Lower lobe of right lung (tissue), 2 donors: ENCODE results near the gene DENND10. TPM values are rescaled to one million over a fixed set of nuclear protein-coding genes. Genes with fewer than 3 reads are reported as not detected.

ENCODE experiments used
- ATAC-seq, 2 donors: fragments of 200-7000 bp; cut with Tn5 transposase; one replicate each; pipeline ENCODE4 v1.9.1; 2020 to 2022; ENCODE audit warnings: mild to moderate bottlenecking in 2 of 2, moderate library complexity in 2 of 2
- DNase-seq: peaks from one replicate; pipeline ENCODE4 v3.0.0-alpha.2; 2020
- H3K27ac ChIP-seq: fragments of 200-600 bp; one replicate; pipeline ENCODE4 v1.8.0; 2022
- H3K27me3 ChIP-seq: fragments of 200-600 bp; one replicate; pipeline ENCODE4 v1.8.0; 2022; ENCODE audit warnings: low read depth
- H3K36me3 ChIP-seq: fragments of 200-600 bp; one replicate; pipeline ENCODE4 v1.8.0; 2022; ENCODE audit warnings: mild to moderate bottlenecking
- H3K4me1 ChIP-seq: fragments of 200-600 bp; one replicate; pipeline ENCODE4 v1.8.0; 2022
- H3K4me3 ChIP-seq: fragments of 200-600 bp; one replicate; pipeline ENCODE4 v1.8.0; 2022; ENCODE audit warnings: mild to moderate bottlenecking
- H3K9me3 ChIP-seq: fragments of 200-600 bp; one replicate; pipeline ENCODE4 v1.8.0; 2022
- intact Hi-C: fragments of 100-400 bp; cut with DNase I; formaldehyde crosslinking; loops from one replicate; pipeline ENCODE4 v1.11.0; 2022
- total RNA-seq: library from RNA; stranded (reverse); fragmentation: NEBNext Ultra II Directional; extraction: Animal tissue kit (Norgen Biotek cat#: 25700); gene quantifications from one replicate; pipeline ENCODE4 v1.2.1, GENCODE V29; 2021
- TF ChIP-seq, protein P1 (sequence below): fragments of 200-600 bp; IDR thresholded peaks from one replicate; pipeline ENCODE4 v1.8.0; 2022; ENCODE audit warnings: antibody characterized with exemption, mild to moderate bottlenecking
- donor health status: DM: no; HTN: yes; CAD: no; lungs with severe emphysema.

DENND10 gene
- total RNA-seq, 1 donor from 2014 or later, result 33.8 TPM

DNA sequence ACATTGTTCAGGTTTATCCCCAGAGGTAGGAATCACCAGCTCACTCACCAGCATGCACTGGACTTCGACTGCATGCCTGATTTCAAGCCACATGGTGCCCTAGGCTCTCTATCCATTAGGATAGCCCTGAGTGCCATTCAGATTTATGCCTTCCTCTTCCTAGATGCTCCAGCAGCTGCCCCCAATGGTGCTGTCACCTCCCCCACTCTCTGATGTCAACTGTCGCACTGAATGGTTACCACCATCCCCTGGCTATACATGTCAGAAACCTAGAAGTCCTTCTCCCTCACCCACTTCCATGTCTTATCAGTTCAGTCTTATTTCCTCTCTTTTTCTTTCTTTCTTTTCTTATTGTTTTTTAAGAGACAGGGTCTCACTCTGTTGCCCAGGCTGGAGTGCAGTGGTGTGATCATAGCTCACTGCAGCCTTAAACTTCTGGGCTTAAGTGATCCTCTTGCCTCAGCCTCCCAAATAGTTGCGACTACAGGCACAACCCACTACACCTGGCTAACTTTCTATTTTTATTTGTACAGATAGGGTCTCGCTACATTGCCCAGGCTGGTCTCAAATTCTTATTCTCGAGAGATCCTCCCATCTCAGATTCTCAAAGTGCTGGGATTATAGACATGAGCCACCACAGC is 58.7 kb downstream of the DENND10 start:
- H3K36me3 ChIP-seq, result peaks cover 35% of the 10 kb centered on the region
- intact Hi-C loops, result no loop called here
- no peak overlapping the region for H3K27ac ChIP-seq
- TF ChIP-seq, protein P1, sequence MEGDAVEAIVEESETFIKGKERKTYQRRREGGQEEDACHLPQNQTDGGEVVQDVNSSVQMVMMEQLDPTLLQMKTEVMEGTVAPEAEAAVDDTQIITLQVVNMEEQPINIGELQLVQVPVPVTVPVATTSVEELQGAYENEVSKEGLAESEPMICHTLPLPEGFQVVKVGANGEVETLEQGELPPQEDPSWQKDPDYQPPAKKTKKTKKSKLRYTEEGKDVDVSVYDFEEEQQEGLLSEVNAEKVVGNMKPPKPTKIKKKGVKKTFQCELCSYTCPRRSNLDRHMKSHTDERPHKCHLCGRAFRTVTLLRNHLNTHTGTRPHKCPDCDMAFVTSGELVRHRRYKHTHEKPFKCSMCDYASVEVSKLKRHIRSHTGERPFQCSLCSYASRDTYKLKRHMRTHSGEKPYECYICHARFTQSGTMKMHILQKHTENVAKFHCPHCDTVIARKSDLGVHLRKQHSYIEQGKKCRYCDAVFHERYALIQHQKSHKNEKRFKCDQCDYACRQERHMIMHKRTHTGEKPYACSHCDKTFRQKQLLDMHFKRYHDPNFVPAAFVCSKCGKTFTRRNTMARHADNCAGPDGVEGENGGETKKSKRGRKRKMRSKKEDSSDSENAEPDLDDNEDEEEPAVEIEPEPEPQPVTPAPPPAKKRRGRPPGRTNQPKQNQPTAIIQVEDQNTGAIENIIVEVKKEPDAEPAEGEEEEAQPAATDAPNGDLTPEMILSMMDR, result no peak
- no peak overlapping the region for H3K4me3 ChIP-seq
- no peaks in the 10 kb centered on the region for H3K27me3 ChIP-seq
- H3K4me1 ChIP-seq, result peaks cover 23% of the 10 kb centered on the region
- DNase-seq (no peak), ATAC-seq (no peak)
- H3K9me3 ChIP-seq, result no peaks in the 10 kb centered on the region

DNA sequence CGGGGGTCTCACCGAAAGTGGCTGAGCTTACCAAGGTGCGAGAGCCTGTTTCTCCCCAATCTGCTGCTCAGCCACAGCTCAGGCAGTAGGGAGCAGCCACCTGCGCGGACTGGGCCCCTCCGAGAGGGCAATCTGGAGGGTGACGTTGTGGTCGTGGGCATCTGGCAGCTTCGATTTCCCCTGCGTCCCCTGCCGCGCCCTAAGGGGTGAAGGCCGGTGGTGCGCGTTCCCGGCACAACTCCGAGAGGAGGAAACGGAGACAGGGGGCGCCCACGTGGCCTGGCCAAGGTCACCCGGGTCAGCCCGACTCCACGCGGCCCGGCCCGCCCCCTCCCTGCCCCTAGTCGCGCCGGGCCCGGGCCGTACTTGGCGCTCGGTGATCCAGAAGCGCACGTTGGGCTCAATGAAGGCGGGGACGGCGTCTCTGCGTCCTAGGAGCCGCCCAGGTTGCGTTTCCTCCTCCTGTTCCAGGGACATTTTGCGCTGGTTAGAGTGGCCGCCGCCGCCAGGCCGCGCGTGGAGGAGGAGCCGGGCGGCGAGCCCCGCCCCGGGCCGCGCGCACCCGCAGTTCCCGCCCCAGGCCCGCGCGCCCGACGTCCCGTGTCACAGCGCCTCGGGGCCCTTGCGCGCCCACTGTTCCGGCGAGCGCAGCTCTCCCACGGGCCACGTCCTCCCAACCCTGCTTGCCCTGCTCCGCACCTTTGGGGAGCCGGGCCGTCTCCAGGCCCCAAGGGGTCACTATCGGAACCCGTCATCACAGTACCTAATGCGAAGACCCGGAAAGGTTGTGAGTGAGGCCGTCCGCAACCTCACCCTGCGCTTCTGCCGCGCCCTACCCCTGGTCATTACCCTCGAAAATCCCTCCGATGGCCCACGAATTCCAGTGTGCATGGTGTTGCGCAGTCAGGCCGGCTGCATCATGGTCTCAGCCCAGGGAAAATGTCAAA is 61.5 kb downstream of the DENND10 start, which contains the start of gene SFXN4:
SFXN4 (minus strand) TSS at position 544 of the 947 bp plus-strand sequence; CDS start at position 477, 67 bp downstream.
- intact Hi-C loops, result no loop called here
- Histone ChIP-seq H3K27ac (peak within 1 kb of the TSS; percentile 91), H3K27me3 (no peaks in the 10 kb centered on the region), H3K36me3 (peaks cover 36% of the 10 kb centered on the region), H3K4me3 (peak within 1 kb of the TSS; percentile 88), H3K9me3 (no peaks in the 10 kb centered on the region), H3K4me1 (peaks cover 23% of the 10 kb centered on the region)
- TF ChIP-seq, protein P1, result peak; percentile 24
- ATAC-seq, result peak; percentile 99
- peak; percentile 90 for DNase-seq

DNA sequence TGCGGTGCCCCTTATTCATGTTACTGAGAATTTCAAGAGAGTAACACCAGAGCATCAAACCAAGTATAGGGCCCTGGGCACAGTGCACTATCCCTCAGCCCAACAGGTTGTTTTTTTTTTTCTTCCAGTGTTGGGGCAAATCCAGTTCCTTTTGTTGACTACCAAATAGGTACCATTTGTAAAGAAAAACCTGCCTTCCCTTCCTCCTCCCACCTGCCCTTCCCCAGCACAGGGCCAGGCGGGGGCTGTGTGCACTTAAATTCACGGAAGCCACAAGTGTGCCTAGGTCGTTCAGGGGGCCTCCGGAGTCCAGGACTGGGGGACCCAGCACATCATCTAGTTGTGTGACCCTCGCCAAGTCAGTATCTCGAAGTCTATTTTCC is 62.2 kb downstream of the DENND10 start:
- Histone ChIP-seq H3K4me1 (peaks cover 23% of the 10 kb centered on the region), H3K4me3 (peak overlapping the region; percentile 88), H3K27me3 (no peaks in the 10 kb centered on the region), H3K36me3 (peaks cover 37% of the 10 kb centered on the region), H3K27ac (peak overlapping the region; percentile 91), H3K9me3 (no peaks in the 10 kb centered on the region)
- intact Hi-C loops, result no loop called here
- ATAC-seq (no peak), DNase-seq (no peak)
- TF ChIP-seq, protein P1, result no peak

DNA sequence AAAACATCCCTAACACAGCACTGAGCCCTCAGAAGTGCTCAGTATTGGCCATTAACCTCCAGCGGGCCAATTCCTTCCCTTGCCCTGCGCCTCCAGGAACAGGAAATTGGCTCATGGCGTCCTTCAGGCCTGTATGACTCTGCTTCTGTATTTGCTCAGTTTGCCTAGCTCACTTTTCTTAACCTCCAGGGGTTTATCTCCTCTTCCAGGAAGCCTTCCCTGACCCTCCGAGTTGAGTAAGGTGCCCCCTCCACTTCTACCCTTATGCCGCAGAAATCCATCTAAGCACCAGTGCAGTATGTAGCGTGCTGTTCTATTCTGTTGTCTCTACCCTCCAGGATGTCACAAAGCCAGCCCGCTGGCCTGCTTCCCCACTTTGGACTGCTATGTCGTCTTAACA is 62.7 kb downstream of the DENND10 start:
- peaks cover 23% of the 10 kb centered on the region for H3K4me1 ChIP-seq
- no peaks in the 10 kb centered on the region for H3K27me3 ChIP-seq
- intact Hi-C loops, result no loop called here
- ATAC-seq (no peak), DNase-seq (no peak)
- H3K4me3 ChIP-seq, result peak overlapping the region; percentile 88
- H3K9me3 ChIP-seq, result no peaks in the 10 kb centered on the region
- H3K27ac ChIP-seq, result peak overlapping the region; percentile 91
- H3K36me3 ChIP-seq, result peaks cover 38% of the 10 kb centered on the region
- TF ChIP-seq, protein P1, result no peak

DNA sequence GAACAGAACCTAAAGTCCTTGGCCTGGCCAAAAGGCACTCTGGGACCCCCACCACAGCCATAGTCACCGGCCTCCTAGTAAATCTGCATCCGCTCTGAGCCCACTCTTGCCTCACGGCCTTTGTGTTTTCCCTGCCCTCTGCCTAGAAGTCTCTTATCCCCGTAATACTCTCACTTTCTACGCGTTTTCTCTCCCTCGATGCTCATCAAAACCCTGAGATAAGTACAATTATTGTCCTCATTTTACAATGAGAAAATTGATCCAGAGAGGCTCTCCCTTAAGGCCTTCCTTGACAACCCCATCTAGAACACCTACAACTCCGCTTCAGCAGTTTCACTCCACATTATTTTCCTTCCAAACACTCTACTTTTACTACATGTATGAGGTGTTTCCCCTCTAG is 63.1 kb downstream of the DENND10 start:
- intact Hi-C loops, result no loop called here
- peaks cover 23% of the 10 kb centered on the region for H3K4me1 ChIP-seq
- ATAC-seq (no peak), DNase-seq (no peak)
- no peaks in the 10 kb centered on the region for H3K9me3 ChIP-seq
- H3K4me3 ChIP-seq, result no peak overlapping the region
- H3K27me3 ChIP-seq, result no peaks in the 10 kb centered on the region
- TF ChIP-seq, protein P1, result no peak
- H3K27ac ChIP-seq, result no peak overlapping the region
- H3K36me3 ChIP-seq, result peaks cover 42% of the 10 kb centered on the region
